KMS-11 (cell line): ENCODE results near the gene DAPL1.

Experiments used
- H2AFZ ChIP-seq: fragments of 200-600 bp; sonication (generic); 2 replicates; pipeline ENCODE4 v1.6.1; 2016; ENCODE audit warnings: antibody characterized with exemption, mixed run types, low read depth
- H3K27ac ChIP-seq: fragments of 200-600 bp; sonication (generic); 2 replicates; pipeline ENCODE4 v1.6.1; 2016; ENCODE audit warnings: mild to moderate bottlenecking, mixed run types
- H3K27me3 ChIP-seq: fragments of 200-600 bp; sonication (generic); 2 replicates; pipeline ENCODE4 v1.6.1; 2017; ENCODE audit warnings: mild to moderate bottlenecking, low read depth, mixed run types, moderate library complexity; ENCODE audit not compliant: insufficient read depth
- H3K36me3 ChIP-seq: fragments of 200-600 bp; sonication (generic); 2 replicates; pipeline ENCODE4 v1.6.1; 2017; ENCODE audit warnings: mild to moderate bottlenecking, mixed run types; ENCODE audit not compliant: insufficient read depth
- H3K4me1 ChIP-seq: fragments of 200-600 bp; sonication (generic); 2 replicates; pipeline ENCODE4 v1.6.1; 2016; ENCODE audit warnings: mild to moderate bottlenecking, low read depth, mixed run types; ENCODE audit not compliant: poor library complexity, severe bottlenecking
- H3K4me2 ChIP-seq: fragments of 200-600 bp; sonication (generic); 2 replicates; pipeline ENCODE4 v1.7.0; 2016; ENCODE audit warnings: mild to moderate bottlenecking, mixed run types
- H3K4me3 ChIP-seq: fragments of 200-600 bp; sonication (generic); IDR thresholded peaks from 2 replicates; pipeline ENCODE4 v1.6.1; 2017; ENCODE audit warnings: low read depth, low read length, mixed read lengths; ENCODE audit not compliant: insufficient read depth
- H3K79me2 ChIP-seq: fragments of 200-600 bp; sonication (generic); 2 replicates; pipeline ENCODE4 v1.6.1; 2016; ENCODE audit warnings: low read depth, mixed run types; ENCODE audit not compliant: insufficient read depth
- H3K9ac ChIP-seq: fragments of 200-600 bp; sonication (generic); 2 replicates; pipeline ENCODE4 v1.6.1; 2016; ENCODE audit warnings: mild to moderate bottlenecking, mixed run types
- H4K20me1 ChIP-seq: fragments of 200-600 bp; sonication (generic); 2 replicates; pipeline ENCODE4 v1.6.1; 2016; ENCODE audit warnings: mild to moderate bottlenecking, mixed run types; ENCODE audit not compliant: insufficient read depth
- CTCF ChIP-seq: fragments of 200-600 bp; sonication (generic); conservative IDR thresholded peaks from 2 replicates; pipeline ENCODE4 v1.6.1; 2017; ENCODE audit warnings: low read depth, mild to moderate bottlenecking, antibody characterized with exemption, low read length, moderate library complexity, mixed read lengths

The DAPL1 gene

GRCh38 chr2:158783923-158784322 is 11.2 kb upstream of the DAPL1 start:
- no peak overlapping the region for H3K27ac ChIP-seq
- no peak for TF ChIP-seq CTCF

DNA sequence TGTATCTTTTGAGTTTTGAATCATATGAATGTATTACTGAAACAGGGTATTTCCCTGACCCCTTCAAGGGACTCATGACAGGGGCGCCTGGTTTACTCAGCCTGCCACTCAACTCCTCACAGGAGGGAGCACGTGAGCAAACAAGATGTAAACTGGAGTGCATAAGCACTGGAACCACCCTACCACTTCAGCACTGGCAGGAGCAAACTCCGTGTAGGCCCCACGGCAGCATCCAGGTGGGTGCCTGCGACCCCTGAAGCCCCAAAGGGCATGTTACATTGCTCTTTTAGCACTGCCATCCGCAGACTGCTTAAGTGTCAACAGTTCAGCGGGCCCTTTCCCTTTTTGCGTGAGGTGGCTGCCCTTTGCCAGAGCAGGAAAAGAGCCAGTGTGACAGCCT is 8.2 kb upstream of the DAPL1 start:
- Histone ChIP-seq H3K4me3 (no peak overlapping the region), H3K4me2 (no peak overlapping the region), H3K27ac (no peak overlapping the region), H2AFZ (no peak overlapping the region), H3K27me3 (no peaks in the 10 kb centered on the region), H3K36me3 (no peaks in the 10 kb centered on the region), H4K20me1 (no peaks in the 10 kb centered on the region), H3K79me2 (no peaks in the 10 kb centered on the region), H3K9ac (no peak overlapping the region), H3K4me1 (no peaks in the 10 kb centered on the region)
- no peak for TF ChIP-seq CTCF

More at GRCh38 chr2:158783923-158784322, 11.2 kb upstream of the DAPL1 start:
- no peaks in the 10 kb centered on the region for H4K20me1 ChIP-seq
- no peak overlapping the region for H3K4me2 ChIP-seq
- H3K9ac ChIP-seq, result no peak overlapping the region
- no peak overlapping the region for H2AFZ ChIP-seq
- no peaks in the 10 kb centered on the region for H3K36me3 ChIP-seq
- no peaks in the 10 kb centered on the region for H3K4me1 ChIP-seq
- no peaks in the 10 kb centered on the region for H3K79me2 ChIP-seq
- no peaks in the 10 kb centered on the region for H3K27me3 ChIP-seq
- H3K4me3 ChIP-seq, result no peak overlapping the region

DNA sequence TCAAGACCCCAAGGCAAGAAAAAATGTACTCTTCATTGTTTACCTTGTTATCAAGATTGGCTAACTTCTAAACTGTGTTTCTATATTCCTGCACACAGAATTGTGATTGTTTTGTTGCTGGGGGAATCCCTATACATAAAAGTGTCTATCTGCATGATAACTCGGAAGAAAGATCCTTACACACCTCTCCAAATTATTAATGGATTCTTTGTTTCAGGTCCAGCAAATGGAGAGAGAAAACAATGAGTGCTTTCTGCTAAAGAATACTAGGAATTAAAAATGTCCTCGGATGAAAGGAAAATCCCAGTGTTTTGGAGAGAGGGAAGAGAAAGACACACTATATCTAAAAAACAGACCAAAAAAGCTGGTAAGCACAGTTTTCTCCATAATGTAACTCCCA is 6.2 kb upstream of the DAPL1 start:
- Histone ChIP-seq H2AFZ (no peak overlapping the region), H3K4me2 (no peak overlapping the region), H3K79me2 (no peaks in the 10 kb centered on the region), H3K4me1 (no peaks in the 10 kb centered on the region), H4K20me1 (no peaks in the 10 kb centered on the region), H3K27me3 (no peaks in the 10 kb centered on the region), H3K27ac (no peak overlapping the region), H3K36me3 (no peaks in the 10 kb centered on the region), H3K4me3 (no peak overlapping the region), H3K9ac (no peak overlapping the region)
- TF ChIP-seq CTCF, result no peak

- Histone ChIP-seq H3K4me2 (no peak overlapping the region), H3K27ac (no peak overlapping the region), H3K9ac (no peak overlapping the region), H3K79me2 (no peaks in the 10 kb centered on the region), H4K20me1 (no peaks in the 10 kb centered on the region), H3K4me1 (peaks cover 8% of the 10 kb centered on the region), H3K27me3 (no peaks in the 10 kb centered on the region), H2AFZ (no peak overlapping the region), H3K4me3 (no peak overlapping the region), H3K36me3 (no peaks in the 10 kb centered on the region)
- TF ChIP-seq CTCF, result no peak
Measured at GRCh38 chr2:158796652-158797051, 1.5 kb downstream of the DAPL1 start.
